ENCODE results near the gene NYAP2. TPM values are rescaled to one million over a fixed set of nuclear protein-coding genes. Genes with fewer than 3 reads are reported as not detected.

Gene NYAP2
- polyA plus RNA-seq, 1 experiment = not detected

DNA sequence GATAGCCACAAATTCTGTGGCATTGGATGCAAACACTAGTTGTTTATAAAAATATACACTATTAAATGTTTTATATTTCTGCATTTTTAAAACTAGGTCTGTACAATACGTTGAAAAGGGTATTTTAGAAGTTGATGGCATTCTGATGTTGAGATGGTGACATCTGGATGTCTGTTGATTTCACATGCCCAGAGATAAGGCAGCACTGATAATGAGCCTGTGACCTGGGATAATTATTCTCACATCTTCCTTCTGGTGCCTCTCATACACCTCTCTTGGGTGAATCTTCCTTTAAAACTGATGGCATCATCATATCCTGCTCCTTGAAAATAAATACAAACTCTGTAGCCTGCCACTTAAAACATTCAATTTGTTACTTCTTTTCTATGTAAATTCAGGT, 208.6 kb downstream of the NYAP2 start:
- ChIA-PET CTCF (no interaction called here), POLR2A (no interaction called here)
- peaks cover 2% of the 10 kb centered on the region for H3K27me3 ChIP-seq (ENCODE audit: control insufficient read depth, insufficient read depth, low read length)
- H3K9me3 ChIP-seq (ENCODE audit: control insufficient read depth, insufficient read depth, low read length) = no peaks in the 10 kb centered on the region
- no peak for DNase-seq (ENCODE audit: low read depth, low spot score)
- no peak overlapping the region for H3K27ac ChIP-seq (ENCODE audit: low read depth, low read length)
- H3K4me3 ChIP-seq (ENCODE audit: low read depth, low read length) = no peak overlapping the region
- TF ChIP-seq, protein P1, sequence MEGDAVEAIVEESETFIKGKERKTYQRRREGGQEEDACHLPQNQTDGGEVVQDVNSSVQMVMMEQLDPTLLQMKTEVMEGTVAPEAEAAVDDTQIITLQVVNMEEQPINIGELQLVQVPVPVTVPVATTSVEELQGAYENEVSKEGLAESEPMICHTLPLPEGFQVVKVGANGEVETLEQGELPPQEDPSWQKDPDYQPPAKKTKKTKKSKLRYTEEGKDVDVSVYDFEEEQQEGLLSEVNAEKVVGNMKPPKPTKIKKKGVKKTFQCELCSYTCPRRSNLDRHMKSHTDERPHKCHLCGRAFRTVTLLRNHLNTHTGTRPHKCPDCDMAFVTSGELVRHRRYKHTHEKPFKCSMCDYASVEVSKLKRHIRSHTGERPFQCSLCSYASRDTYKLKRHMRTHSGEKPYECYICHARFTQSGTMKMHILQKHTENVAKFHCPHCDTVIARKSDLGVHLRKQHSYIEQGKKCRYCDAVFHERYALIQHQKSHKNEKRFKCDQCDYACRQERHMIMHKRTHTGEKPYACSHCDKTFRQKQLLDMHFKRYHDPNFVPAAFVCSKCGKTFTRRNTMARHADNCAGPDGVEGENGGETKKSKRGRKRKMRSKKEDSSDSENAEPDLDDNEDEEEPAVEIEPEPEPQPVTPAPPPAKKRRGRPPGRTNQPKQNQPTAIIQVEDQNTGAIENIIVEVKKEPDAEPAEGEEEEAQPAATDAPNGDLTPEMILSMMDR (IDR thresholded peaks at IDR 0.05; ENCODE audit: low read depth, low read length) = no peak

DNA sequence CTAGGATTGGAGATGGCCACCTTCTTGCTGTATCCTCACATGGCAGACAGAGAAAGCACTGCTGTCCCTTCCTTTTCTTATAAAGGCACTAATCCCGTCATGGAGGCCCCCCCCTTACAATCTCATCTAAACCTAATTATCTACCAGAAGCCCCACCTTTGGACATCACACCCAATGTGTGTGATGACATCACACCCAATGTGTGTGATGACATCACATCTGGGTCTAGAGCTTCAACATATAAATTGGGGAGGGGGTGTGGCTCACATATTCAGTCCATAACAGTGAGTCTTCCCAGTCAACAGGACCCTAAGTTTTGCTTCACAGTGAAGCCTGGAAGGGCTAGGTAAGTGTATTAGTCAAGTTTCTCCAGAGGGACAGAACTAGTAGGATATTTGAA, 213.1 kb downstream of the NYAP2 start:
- H3K4me3 ChIP-seq (ENCODE audit: low read depth, low read length) = no peak overlapping the region
- H3K27ac ChIP-seq (ENCODE audit: low read depth, low read length) = no peak overlapping the region
- no peak for DNase-seq (ENCODE audit: low read depth, low spot score)
- H3K27me3 ChIP-seq (ENCODE audit: control insufficient read depth, insufficient read depth, low read length) = peaks cover 2% of the 10 kb centered on the region
- no peaks in the 10 kb centered on the region for H3K9me3 ChIP-seq (ENCODE audit: control insufficient read depth, insufficient read depth, low read length)
- TF ChIP-seq, protein P1 (IDR thresholded peaks at IDR 0.05; ENCODE audit: low read depth, low read length) = no peak
- ChIA-PET CTCF (no interaction called here), POLR2A (no interaction called here)

DNA sequence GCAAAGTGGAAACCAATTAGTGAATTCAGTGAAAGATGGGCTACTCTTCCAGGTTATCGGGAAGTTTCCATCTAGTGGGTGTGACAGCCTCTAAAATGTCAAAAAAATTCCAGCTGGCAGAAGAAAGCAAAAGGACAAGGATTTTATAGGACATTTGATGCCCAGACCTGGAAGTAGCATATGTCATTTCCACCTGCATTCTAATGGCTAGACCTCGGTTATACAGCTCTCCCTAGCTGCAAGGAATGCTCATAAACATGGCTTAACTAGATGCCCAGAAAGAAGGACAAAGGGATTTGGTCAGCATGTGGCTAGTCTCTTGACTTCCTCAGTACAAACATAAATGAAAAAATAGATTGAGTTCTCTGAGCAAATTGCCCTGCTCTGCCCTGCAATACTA, 215.4 kb downstream of the NYAP2 start:
- TF ChIP-seq, protein P1 (IDR thresholded peaks at IDR 0.05; ENCODE audit: low read depth, low read length) = no peak
- H3K27me3 ChIP-seq (ENCODE audit: control insufficient read depth, insufficient read depth, low read length) = no peaks in the 10 kb centered on the region
- H3K9me3 ChIP-seq (ENCODE audit: control insufficient read depth, insufficient read depth, low read length) = no peaks in the 10 kb centered on the region
- ChIA-PET CTCF (no interaction called here), POLR2A (no interaction called here)
- H3K27ac ChIP-seq (ENCODE audit: low read depth, low read length) = no peak overlapping the region
- no peak for DNase-seq (ENCODE audit: low read depth, low spot score)
- H3K4me3 ChIP-seq (ENCODE audit: low read depth, low read length) = no peak overlapping the region

DNA sequence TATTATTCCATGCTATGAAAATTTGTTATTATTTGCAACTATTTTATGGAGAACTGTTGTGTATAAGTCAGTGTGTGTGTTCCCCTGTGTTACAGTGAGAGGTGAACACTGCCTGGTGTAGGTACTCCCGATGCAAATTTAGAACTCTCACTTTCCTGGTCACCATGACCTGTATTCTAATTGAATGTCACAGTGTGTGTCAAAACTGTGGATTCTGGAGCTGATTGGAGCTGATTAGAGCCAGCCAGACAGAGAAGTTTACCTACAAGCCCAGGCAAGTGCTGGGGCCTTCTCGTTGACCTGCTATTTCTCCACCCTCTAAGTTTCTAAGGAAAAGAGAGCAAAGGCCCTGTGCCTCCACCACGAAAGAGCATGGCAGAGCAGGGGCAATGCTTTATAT, 216.0 kb downstream of the NYAP2 start:
- Histone ChIP-seq H3K9me3 (ENCODE audit: control insufficient read depth, insufficient read depth, low read length) (no peaks in the 10 kb centered on the region), H3K27ac (ENCODE audit: low read depth, low read length) (no peak overlapping the region), H3K4me3 (ENCODE audit: low read depth, low read length) (no peak overlapping the region), H3K27me3 (ENCODE audit: control insufficient read depth, insufficient read depth, low read length) (no peaks in the 10 kb centered on the region)
- ChIA-PET CTCF (no interaction called here), POLR2A (no interaction called here)
- DNase-seq (ENCODE audit: low read depth, low spot score) = no peak
- TF ChIP-seq, protein P1 (IDR thresholded peaks at IDR 0.05; ENCODE audit: low read depth, low read length) = no peak

DNA sequence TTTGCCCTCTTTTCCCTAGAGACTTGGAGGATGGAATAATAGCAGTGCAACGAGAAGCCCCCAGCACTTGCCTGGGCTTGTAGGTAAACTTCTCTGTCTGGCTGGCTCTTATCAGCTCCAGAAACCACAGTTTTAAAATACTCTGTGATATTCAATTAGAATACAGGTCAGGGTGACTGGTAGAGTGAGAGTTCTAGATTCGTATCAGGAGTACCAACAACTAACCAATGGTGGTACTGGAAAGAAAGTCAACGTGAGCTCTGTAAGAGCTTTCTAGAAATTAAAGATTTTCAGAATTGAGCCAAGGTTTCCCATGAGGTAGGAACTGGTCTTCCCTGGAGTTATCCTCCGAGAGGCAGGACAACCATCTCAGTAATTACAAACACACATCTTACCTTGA, 216.9 kb downstream of the NYAP2 start:
- TF ChIP-seq, protein P1 (IDR thresholded peaks at IDR 0.05; ENCODE audit: low read depth, low read length) = no peak
- POLR2A ChIA-PET = no interaction called here
- Histone ChIP-seq H3K27me3 (ENCODE audit: control insufficient read depth, insufficient read depth, low read length) (no peaks in the 10 kb centered on the region), H3K4me3 (ENCODE audit: low read depth, low read length) (no peak overlapping the region), H3K9me3 (ENCODE audit: control insufficient read depth, insufficient read depth, low read length) (no peaks in the 10 kb centered on the region), H3K27ac (ENCODE audit: low read depth, low read length) (no peak overlapping the region)
- DNase-seq (ENCODE audit: low read depth, low spot score) = no peak
- CTCF ChIA-PET = no interaction called here

All from AG04450 (cell line).